EH (cell line): ENCODE results near the gene CBFA2T2.
"Not testable (repeated sequence)": the region's sequence is repeated elsewhere in the genome, so short reads cannot be mapped to it uniquely, and the experiment has no call there.

Experiments used
- DNase-seq: peaks from one replicate; pipeline ENCODE4 v3.0.0-alpha.2; 2015; ENCODE audit warnings: low read depth

The CBFA2T2 gene

GRCh38 chr20:33551778-33552177 is 61.9 kb downstream of the CBFA2T2 start:
- DNase-seq, result no peak

GRCh38 chr20:33552519-33552918 is 62.6 kb downstream of the CBFA2T2 start:
- DNase-seq, result no peak

DNA sequence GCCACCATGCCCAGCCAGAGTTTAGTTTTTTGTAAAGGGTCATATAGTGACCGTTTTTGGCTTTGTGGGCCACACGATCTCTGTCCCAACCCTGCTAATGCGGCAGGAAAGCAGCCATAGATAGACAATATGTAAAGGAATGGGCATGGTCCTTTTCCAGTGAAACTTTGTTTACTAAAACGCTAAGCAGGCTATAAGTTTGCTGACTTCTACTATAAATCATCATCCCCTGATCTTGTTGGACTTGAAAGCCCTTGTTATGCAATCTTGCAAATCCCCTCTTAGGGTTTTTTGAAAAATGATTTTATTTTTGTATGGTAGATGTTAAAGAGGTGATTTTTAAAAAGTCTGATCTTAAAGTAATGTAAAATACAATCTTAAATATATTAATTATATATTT is 63.6 kb downstream of the CBFA2T2 start:
- no peak for DNase-seq

DNA sequence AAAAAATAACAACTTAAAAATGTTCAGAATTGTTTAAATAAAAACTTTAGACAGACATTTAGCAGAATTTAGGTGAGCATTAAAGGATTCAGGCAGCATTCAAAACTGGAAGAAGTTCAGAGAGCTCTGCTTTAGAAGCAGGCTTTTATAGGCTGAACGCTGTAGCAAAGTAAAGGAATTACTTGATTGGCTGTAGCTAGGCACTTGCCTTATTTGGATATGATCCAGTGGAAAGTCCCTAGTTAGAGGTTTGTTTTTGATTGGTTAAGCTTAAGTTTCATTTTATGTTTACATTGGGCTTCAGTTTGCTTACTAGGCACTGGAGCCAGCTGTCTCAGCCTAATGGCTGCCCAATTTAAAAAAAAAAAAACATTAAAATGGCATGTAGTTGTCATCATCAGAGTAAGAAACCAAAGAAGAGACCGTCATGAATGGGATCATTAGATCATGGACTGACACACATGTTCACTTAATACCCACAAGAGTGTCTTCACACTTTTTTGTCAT is 65.1 kb downstream of the CBFA2T2 start:
- peak; percentile 93 for DNase-seq

DNA sequence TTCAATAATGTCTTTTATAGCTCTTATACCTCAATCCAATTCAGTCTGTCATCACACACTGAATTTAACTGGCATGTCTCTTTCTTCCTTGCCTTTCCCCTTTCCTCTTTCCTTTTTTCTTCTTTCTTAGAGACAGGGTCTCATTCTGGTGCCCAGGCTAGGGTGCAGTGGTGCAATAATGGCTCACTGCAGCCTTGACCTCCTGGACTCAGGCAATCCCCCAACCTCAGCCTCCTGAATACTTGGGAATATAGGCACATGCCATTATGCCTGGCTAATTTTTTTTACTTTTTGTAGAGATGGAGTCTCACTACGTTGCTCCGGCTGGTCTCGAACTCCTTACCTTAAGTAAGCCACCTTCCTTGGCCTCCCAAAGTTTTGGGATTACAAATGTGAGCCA is 65.9 kb downstream of the CBFA2T2 start:
- DNase-seq, result no peak

DNA sequence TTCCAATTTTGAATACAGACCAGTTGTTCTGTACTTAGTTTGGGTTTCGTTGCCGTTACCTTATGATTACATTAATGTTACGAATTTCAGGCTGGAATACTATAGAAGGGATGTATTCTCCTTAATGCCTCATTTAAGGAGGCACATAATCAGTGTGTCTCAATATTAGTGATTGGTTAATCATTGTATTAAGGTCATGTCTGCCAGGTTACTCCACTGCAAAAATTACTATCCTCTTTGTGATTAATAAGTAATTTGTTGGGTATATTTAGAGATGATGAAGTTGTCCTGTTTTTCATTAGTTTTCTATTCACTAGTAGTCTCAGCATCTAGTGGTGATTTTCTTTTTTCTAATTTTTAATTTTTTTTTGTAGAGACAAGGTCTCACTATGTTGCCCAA is 66.3 kb downstream of the CBFA2T2 start:
- DNase-seq, result no peak

- no peak for DNase-seq
Observed at GRCh38 chr20:33558348-33559144, 68.7 kb downstream of the CBFA2T2 start.

DNA sequence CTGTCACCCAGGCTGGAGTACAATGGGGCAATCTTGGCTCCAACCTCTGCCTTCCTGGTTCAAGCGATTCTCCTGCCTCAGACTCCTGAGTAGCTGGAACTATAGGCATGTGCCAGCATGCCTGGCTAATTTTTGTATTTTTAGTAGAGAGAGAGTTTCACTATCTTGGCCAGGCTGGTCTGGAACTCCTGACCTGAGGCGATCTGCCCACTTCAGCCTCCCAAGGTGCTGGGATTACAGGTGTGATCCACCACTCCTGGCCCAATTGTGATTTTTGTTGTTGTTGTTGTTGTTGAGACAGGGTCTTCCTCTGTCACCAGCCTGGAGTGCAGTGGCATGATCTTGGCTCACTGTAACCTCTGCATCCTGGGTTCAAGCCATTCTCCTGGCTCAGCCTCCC is 69.3 kb downstream of the CBFA2T2 start:
- no peak for DNase-seq

- no peak for DNase-seq
Observed at GRCh38 chr20:33560026-33560425, 70.1 kb downstream of the CBFA2T2 start.

DNA sequence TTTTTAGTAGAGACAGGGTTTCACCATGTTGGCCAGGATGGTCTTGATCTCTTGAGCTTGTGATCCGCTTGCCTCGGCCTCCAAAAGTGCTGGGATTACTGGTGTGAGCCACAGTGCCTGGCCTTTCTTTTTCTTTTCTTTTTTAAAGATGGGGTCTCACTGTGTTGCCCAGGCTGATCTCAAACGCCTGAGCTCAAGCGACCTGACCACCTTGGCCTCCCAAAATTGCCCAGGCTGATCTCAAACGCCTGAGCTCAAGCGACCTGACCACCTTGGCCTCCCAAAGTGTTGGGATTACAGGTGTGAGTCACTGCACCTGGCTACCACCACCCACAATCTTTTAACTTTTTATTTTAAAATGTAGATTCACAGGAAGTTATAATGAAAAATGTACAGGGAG is 71.2 kb downstream of the CBFA2T2 start:
- DNase-seq, result not testable (repeated sequence)

DNA sequence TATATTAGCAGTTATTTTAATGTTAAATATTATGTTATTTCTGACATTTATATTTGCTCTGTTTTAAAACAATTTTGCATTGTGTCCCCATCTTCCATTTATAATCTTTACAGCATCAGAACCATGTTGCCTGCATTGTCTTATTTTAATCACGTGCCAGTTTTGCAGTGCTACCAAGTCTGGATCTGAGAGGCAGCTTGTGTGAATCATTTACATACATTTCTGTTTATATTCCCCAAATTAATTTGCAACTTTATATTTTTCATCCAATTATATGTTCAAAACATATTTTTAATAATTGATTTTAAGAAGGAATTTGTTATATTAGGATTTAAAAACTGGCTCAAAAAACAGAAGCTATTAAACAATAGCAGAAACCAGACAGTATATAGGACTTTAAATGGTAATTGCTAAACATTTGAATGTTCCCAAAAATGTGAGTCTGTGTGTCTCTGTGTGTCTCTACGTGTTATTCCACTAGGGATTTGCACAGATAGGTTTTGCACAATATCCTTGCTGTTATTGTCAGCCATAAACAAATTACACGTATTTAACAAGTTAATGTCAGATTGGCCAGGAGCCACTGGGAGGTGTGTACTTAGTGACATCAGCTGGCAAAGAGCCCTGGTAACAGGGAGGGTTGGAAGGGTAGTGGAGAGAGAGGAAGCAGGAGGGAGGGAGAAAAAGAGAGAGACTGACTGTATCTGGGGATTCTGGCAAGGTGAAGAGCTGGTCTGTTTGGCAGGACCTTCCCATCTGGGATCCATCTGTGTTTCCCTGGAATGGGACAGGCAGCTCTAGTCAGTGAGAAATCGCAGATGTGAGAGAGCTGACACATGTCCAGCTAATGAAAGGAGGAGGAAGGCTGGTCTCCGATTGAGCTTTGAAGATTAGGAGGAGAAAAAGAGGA is 72.1 kb downstream of the CBFA2T2 start:
- DNase-seq, result peak; percentile 83

- DNase-seq, result no peak
Observed at GRCh38 chr20:33563788-33564187, 73.9 kb downstream of the CBFA2T2 start.

GRCh38 chr20:33566781-33567603 is 77.1 kb downstream of the CBFA2T2 start:
- DNase-seq, result no peak

DNA sequence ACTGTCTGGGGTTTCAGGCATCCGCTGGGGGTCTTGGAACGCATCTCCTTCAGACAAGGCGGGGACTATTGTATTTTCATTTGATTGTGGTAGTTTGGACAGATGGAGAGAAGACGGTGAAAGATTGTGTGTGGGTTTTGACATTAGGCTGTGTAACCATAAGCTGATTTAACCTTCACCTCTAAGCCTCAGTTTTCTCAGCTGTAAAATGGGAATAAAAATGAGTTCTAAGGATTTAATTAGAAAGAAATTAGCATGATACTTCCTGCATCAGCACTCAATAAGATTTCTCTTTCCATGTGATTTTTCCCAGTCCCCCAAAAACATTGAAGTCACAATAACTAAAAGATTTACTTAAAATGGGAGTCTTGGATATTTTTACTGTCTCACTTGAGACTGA is 78.1 kb downstream of the CBFA2T2 start:
- DNase-seq, result no peak

- DNase-seq, result no peak
Observed at GRCh38 chr20:33568378-33568777, 78.5 kb downstream of the CBFA2T2 start.

DNA sequence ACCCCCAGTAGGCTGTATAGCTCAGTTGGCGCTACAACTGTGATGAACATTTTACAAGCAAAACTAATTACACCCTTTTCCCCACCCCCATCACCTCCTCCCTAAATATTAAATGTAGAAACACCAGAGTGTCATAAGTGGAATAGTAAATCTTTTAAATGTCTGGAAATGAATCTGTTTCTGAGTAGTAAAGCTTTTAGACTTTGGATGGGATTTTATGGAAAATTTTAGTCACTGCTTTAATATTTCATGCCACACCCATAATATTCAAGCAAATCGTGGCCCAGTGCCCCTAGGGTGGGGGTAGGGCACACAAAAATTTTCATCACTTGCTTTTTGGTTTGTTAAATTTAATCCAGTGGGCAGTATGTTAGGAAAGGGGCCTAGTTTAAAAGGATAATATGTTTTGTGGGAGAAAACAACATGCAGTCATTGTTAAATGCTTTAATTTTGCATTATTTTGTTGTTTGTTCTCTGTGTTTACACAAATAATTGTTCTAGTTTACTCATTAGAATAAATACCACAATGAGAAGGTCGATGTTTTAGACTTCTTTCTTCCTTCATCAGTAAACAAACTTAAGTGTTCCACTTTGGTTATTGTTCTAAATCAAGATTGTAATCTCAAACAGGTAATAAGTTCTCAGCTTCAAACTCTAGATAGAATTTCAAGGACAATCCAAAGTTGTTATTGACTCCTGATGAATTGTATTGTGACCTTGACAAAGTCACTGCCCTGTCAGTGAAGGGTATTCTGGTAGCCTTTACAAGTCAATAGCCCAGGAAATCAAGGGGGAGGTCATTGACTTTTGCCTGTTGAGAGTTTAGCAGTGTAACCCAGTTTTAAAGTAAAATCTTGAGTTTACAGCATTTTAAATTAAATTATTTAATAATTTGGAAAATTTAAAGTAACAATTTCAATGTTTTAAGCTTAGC is 79.2 kb downstream of the CBFA2T2 start:
- no peak for DNase-seq

DNA sequence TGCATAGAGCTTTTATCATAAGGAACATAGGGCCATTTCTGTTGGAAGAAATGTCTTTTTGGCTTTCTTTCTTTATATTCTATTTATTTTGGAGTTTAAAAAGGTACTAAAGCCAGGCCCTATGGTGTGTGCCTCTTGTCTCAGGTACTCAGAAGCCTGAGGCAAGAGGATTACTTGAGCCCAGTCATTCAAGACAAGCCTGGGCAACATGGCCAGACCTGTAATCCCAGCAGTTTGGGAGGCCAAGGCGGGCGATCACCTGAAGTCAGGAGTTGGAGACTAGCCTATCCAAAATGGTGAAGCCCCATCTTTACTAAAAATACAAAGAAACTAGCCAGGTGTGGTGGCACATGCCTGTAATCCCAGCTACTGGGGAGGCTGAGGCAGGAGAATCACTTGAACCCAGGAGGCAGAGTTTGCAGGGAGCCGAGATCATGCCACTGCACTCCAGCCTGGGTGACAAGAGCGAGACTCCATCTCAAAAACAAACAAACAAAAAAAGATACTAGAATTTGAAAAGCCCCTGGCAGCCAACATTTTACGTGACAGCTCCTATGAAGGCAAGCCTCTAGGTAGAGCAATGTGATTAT is 80.0 kb downstream of the CBFA2T2 start:
- no peak for DNase-seq

GRCh38 chr20:33570743-33571142 is 80.8 kb downstream of the CBFA2T2 start:
- DNase-seq, result no peak

DNA sequence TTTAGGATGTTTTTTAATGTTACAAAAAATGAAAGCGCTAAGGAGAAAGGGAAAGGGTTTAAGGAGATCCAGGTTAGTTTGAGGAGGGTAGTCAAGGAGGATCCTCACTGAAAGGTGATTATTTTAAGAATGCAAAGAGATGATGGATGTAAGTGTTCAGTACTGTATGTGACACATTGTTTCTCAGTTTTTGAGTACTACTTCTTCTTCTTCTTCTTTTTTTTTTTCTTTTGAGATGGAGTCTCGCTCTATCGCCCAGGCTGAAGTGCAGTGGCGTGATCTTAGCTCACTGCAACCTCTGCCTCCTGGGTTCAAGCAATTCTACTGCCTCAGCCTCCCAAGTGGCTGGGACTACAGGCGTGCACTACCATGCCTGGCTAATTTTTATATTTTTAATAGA is 83.4 kb downstream of the CBFA2T2 start:
- DNase-seq, result not testable (repeated sequence)

DNA sequence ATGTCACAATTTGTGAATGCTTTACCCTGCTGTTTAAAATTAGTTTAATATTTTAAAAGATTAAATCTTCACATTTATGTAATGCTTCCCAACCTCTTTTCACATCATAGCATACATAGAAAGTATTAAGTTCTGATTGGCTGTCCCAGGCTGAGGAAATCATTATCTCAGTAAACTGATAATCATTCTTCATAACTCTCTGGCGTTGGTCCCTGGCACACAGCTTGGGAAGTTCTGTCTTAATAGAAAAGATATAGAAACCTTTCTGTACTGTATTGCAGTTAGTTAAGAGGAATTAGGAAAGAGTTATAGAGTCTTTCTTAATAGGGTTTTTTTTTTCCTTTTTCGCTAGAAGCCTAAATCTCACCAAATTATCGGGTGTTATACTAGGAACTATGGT is 85.4 kb downstream of the CBFA2T2 start:
- DNase-seq, result no peak
